HG03135 (cell line): ENCODE measurements around the gene VAMP1.
A peak's percentile ranks its signal among the peaks of the same experiment; 100 is the strongest.
"Not testable (repeated sequence)": the region's sequence is repeated elsewhere in the genome, so short reads cannot be mapped to it uniquely, and the experiment has no call there.

Experiments
- ATAC-seq: cut with Tn5 transposase; IDR thresholded peaks from one replicate; pipeline ENCODE4 v1.9.1; 2021; ENCODE audit warnings: mild to moderate bottlenecking, moderate library complexity; ENCODE audit not compliant: unreplicated experiment

The VAMP1 gene

GRCh38 chr12:6469609-6470374 lies 685 bp downstream of the VAMP1 start:
- ATAC-seq: no peak

- ATAC-seq: no peak
Measured at GRCh38 chr12:6469092-6469491, 1.4 kb downstream of the VAMP1 start.

GRCh38 chr12:6468283-6468575 lies 2.2 kb downstream of the VAMP1 start:
- no peak for ATAC-seq

GRCh38 chr12:6467571-6468282 lies 2.8 kb downstream of the VAMP1 start:
- ATAC-seq: not testable (repeated sequence)

- not testable (repeated sequence) for ATAC-seq
Measured at GRCh38 chr12:6466751-6467150, 3.7 kb downstream of the VAMP1 start.

- no peak for ATAC-seq
Measured at GRCh38 chr12:6466184-6466573, 4.3 kb downstream of the VAMP1 start.

GRCh38 chr12:6465467-6466183 lies 4.9 kb downstream of the VAMP1 start:
- ATAC-seq: no peak

GRCh38 chr12:6464531-6464930 lies 5.9 kb downstream of the VAMP1 start:
- no peak for ATAC-seq

GRCh38 chr12:6463858-6464257 lies 6.6 kb downstream of the VAMP1 start:
- ATAC-seq: no peak

- ATAC-seq: no peak
Measured at GRCh38 chr12:6463216-6463615, 7.3 kb downstream of the VAMP1 start.

GRCh38 chr12:6462234-6462995 lies 8.1 kb downstream of the VAMP1 start:
- no peak for ATAC-seq

- ATAC-seq: peak; percentile 75
Measured at GRCh38 chr12:6461401-6462233, 8.9 kb downstream of the VAMP1 start.

GRCh38 chr12:6460751-6461371 lies 9.6 kb downstream of the VAMP1 start:
- ATAC-seq: no peak

GRCh38 chr12:6459004-6459337 lies 11.5 kb downstream of the VAMP1 start:
- ATAC-seq: no peak

- no peak for ATAC-seq
Measured at GRCh38 chr12:6458281-6459003, 12.0 kb downstream of the VAMP1 start.

- no peak for ATAC-seq
Measured at GRCh38 chr12:6457220-6457945, 13.1 kb downstream of the VAMP1 start.

- ATAC-seq: no peak
Measured at GRCh38 chr12:6452944-6453630, 17.4 kb downstream of the VAMP1 start.
